K562 (cell line): ENCODE results near the gene SVIL. TPM values are rescaled to one million over a fixed set of nuclear protein-coding genes. Genes with fewer than 3 reads are reported as not detected.
"Not testable (repeated sequence)": the region's sequence is repeated elsewhere in the genome, so short reads cannot be mapped to it uniquely, and the experiment has no call there.

Experiments
- ATAC-seq: fragments of 200-7000 bp; cut with Tn5 transposase; 3 replicates; pipeline ENCODE4 v1.9.1; 2020; ENCODE audit warnings: moderate library complexity
- BruUV-seq: library from RNA; stranded (reverse); fragments of 400-500 nt; replicated peaks from 2 replicates; lab custom pipeline; 2021; lab: Mats Ljungman, UMichigan
- CTCF ChIA-PET: fragments of 300-600 bp; formaldehyde crosslinking; extraction: SDS; loops from one replicate; lab custom pipeline; 2021; ENCODE audit warnings: low intra/inter-chr PET ratio; lab: Yijun Ruan, JAX
- POLR2A ChIA-PET: fragments of 300-600, 350-650 bp; sonication (Branson Sonifier 250); formaldehyde crosslinking; extraction: SDS; loops from one replicate; lab custom pipeline; 2021; ENCODE audit warnings: antibody characterized with exemption, inconsistent platforms; lab: Yijun Ruan, JAX
- DNase-seq, 4 experiments: peaks; one replicate each; pipeline versions ENCODE4 v3.0.0 to v3.0.0-alpha.2; 2011 to 2018; ENCODE audit warnings: low spot score in 3 of 4, mixed read lengths in 3 of 4; ENCODE audit errors: extremely low read depth in 1 of 4
- FAIRE-seq: peaks from 2 replicates; lab custom pipeline; 2011; peaks lifted over from hg19 to GRCh38; lab: Jason Lieb, UNC
- H2AFZ ChIP-seq: 2 replicates; pipeline ENCODE4 v1.6.0; 2011; ENCODE audit warnings: low read depth, low read length, control low read depth, inconsistent platforms
- H3K27ac ChIP-seq: fragments of 200-600 bp; 3 replicates; pipeline ENCODE4 v1.8.0; 2011; ENCODE audit warnings: low read depth, mild to moderate bottlenecking, control low read depth, inconsistent platforms, low read length, moderate library complexity, mixed read lengths; ENCODE audit errors: extremely low read depth
- H3K27me3 ChIP-seq, 2 experiments: fragments of 300-600 bp in 1 of 2; 2 replicates in 1 of 2; 3 replicates in 1 of 2; pipeline versions ENCODE4 v1.6.0 to v1.8.0; 2011; ENCODE audit warnings: inconsistent platforms in 2 of 2, low read length in 2 of 2, mild to moderate bottlenecking in 1 of 2, mixed read lengths in 1 of 2, moderate library complexity in 1 of 2; ENCODE audit not compliant: control insufficient read depth in 2 of 2, insufficient read depth in 2 of 2
- H3K36me3 ChIP-seq: fragments of 300-600 bp; 3 replicates; pipeline ENCODE4 v1.8.0; 2011; ENCODE audit warnings: mild to moderate bottlenecking, low read length, inconsistent platforms; ENCODE audit not compliant: control insufficient read depth, insufficient read depth
- H3K4me1 ChIP-seq, 2 experiments: fragments of 200-600 bp in 1 of 2; replicated peaks in 1 of 2; 2 replicates in 1 of 2; 3 replicates in 1 of 2; pipeline versions ENCODE4 v1.5.1 to v1.8.0; 2011; ENCODE audit warnings: inconsistent platforms in 2 of 2, low read length in 2 of 2, mild to moderate bottlenecking in 1 of 2, mixed read lengths in 1 of 2, moderate library complexity in 1 of 2; ENCODE audit not compliant: control insufficient read depth in 2 of 2, insufficient read depth in 2 of 2
- H3K4me2 ChIP-seq: 2 replicates; pipeline ENCODE4 v1.6.1; 2011; ENCODE audit warnings: low read length, control low read depth, inconsistent platforms, mixed read lengths; ENCODE audit not compliant: insufficient read depth
- H3K4me3 ChIP-seq: fragments of 200-600 bp; sonication (generic), shearing (Covaris generic); 2 replicates; pipeline ENCODE4 v1.5.1; 2016; ENCODE audit warnings: control low read depth, inconsistent platforms
- H3K79me2 ChIP-seq: fragments of 200-600 bp; 3 replicates; pipeline ENCODE4 v1.8.0; 2011; ENCODE audit warnings: low read length, inconsistent platforms; ENCODE audit not compliant: control insufficient read depth, insufficient read depth
- H3K9ac ChIP-seq, 2 experiments: 2 replicates each; pipeline versions ENCODE4 v1.6.0 to v1.6.1; 2011; ENCODE audit warnings: low read depth in 2 of 2, low read length in 2 of 2, control low read depth in 1 of 2, inconsistent platforms in 1 of 2, mild to moderate bottlenecking in 1 of 2, mixed read lengths in 1 of 2; ENCODE audit not compliant: insufficient read depth in 1 of 2
- H3K9me1 ChIP-seq: one replicate; pipeline ENCODE4 v1.6.0; 2011; ENCODE audit warnings: inconsistent platforms, mild to moderate bottlenecking, low read length, moderate library complexity; ENCODE audit not compliant: control insufficient read depth, insufficient read depth
- H3K9me3 ChIP-seq: replicated peaks from 2 replicates; pipeline ENCODE4 v1.5.1; 2011; ENCODE audit warnings: low read depth, low read length, inconsistent platforms; ENCODE audit not compliant: control insufficient read depth, insufficient read depth
- H4K20me1 ChIP-seq: replicated peaks from 2 replicates; pipeline ENCODE4 v1.6.1; 2011; ENCODE audit warnings: low read length, inconsistent platforms, mixed read lengths; ENCODE audit not compliant: control insufficient read depth, insufficient read depth
- BRF1 ChIP-seq: IDR thresholded peaks from 3 replicates; pipeline ENCODE4 v1.6.1; 2011; ENCODE audit warnings: borderline replicate concordance, mild to moderate bottlenecking; ENCODE audit not compliant: insufficient read length; ENCODE audit errors: extremely low read depth
- ERF ChIP-seq: fragments of 450-650 bp; formaldehyde crosslinking; IDR thresholded peaks from 2 replicates; pipeline ENCODE4 v1.4.0; 2020; ENCODE audit warnings: mild to moderate bottlenecking, mixed read lengths
- KLF13 ChIP-seq: fragments of 450-650 bp; IDR thresholded peaks from 2 replicates; pipeline ENCODE4 v1.6.1; 2016; ENCODE audit warnings: missing genetic modification characterization, low read depth, mild to moderate bottlenecking, missing compliant biosample characterization, moderate library complexity, borderline replicate concordance
- MYBL2 ChIP-seq, 2 experiments: fragments of 450-650 bp in 1 of 2; sonication (generic) in 1 of 2; formaldehyde crosslinking in 1 of 2; IDR thresholded peaks; 2 replicates each; pipeline versions ENCODE4 v1.6.1 to v1.8.1; 2017 to 2022; ENCODE audit warnings: borderline replicate concordance in 1 of 2, inconsistent platforms in 1 of 2, low read depth in 1 of 2, mild to moderate bottlenecking in 1 of 2, missing genetic modification reagents in 1 of 2, moderate library complexity in 1 of 2
- NEUROD1 ChIP-seq: fragments of 150-350 bp; IDR thresholded peaks from 2 replicates; pipeline ENCODE4 v1.6.1; 2014; ENCODE audit warnings: borderline replicate concordance, low read length, low read depth; ENCODE audit not compliant: partially characterized antibody
- NFIX ChIP-seq: fragments of 250-450 bp; sonication (Bioruptor Pico); IDR thresholded peaks from 2 replicates; pipeline ENCODE4 v1.4.0; 2020; ENCODE audit warnings: low read depth, mild to moderate bottlenecking, moderate library complexity
- PHB ChIP-seq: fragments of 250-450 bp; sonication (Bioruptor Pico); IDR thresholded peaks from 2 replicates; pipeline ENCODE4 v1.5.0; 2021
- SPI1 ChIP-seq: IDR thresholded peaks from 2 replicates; pipeline ENCODE4 v1.6.1; 2011; ENCODE audit warnings: low read depth, low read length, control low read depth, borderline replicate concordance
- STAT5A ChIP-seq: IDR thresholded peaks from 2 replicates; pipeline ENCODE4 v1.6.1; 2012; ENCODE audit warnings: low read length, inconsistent platforms, borderline replicate concordance
- ZNF507 ChIP-seq: conservative IDR thresholded peaks from 2 replicates; pipeline ENCODE4 v1.6.1; 2017; ENCODE audit warnings: missing genetic modification characterization, missing compliant biosample characterization
- ZNF717 ChIP-seq: fragments of 250-450 bp; sonication (Bioruptor Pico); IDR thresholded peaks from 2 replicates; pipeline ENCODE4 v1.5.0; 2021
- WGBS: fragments of 100-300 bp; shearing (Covaris generic); methylation state at CpG from one replicate; pipeline ENCODE4 v1.1.6; 2016; ENCODE audit warnings: low coverage, mixed read lengths; ENCODE audit not compliant: insufficient coverage; ENCODE audit errors: missing lambda C conversion rate; 5-methylcytosine and 5-hydroxymethylcytosine counted together
- in situ Hi-C: fragments of 300-500 bp; cut with MboI; formaldehyde crosslinking; loops from 4 replicates; pipeline ENCODE4 v1.15.0; 2018; ENCODE audit warnings: inconsistent platforms, mixed read lengths
- intact Hi-C: fragments of 100-400 bp; cut with micrococcal nuclease; formaldehyde crosslinking; loops from 2 replicates; pipeline ENCODE4 v1.14.2; 2022
- polyA plus RNA-seq, 8 experiments: library from polyadenylated mRNA; depleted of rRNA in 4 of 8; stranded (reverse) in 5 of 8; unstranded in 3 of 8; fragments of >200 nt; fragmentation: Nextera tagmentation in 2 of 8; fragmentation: Illumina TruSeq in 1 of 8; extraction: Ambion mirVana in 2 of 8; extraction: Trizol in 1 of 8; gene quantifications; 2 replicates each; pipeline versions ENCODE4 v1.2.1 to v1.2.3, GENCODE V29; 2011 to 2014; ENCODE audit warnings: inconsistent platforms in 1 of 8, missing spikeins in 1 of 8
- total RNA-seq, 7 experiments: library from RNA; depleted of rRNA in 6 of 7; stranded (reverse); fragments of >200 nt in 6 of 7; fragmentation: Illumina TruSeq in 2 of 7; extraction: Trizol in 2 of 7; gene quantifications; 2 replicates each; pipeline versions ENCODE4 v1.2.1 to v1.2.3, GENCODE V29; 2011 to 2021; ENCODE audit warnings: low replicate concordance in 1 of 7
- TF ChIP-seq, protein P1 (sequence below): fragments of 450-650 bp; formaldehyde crosslinking; IDR thresholded peaks from 2 replicates; pipeline ENCODE4 v1.4.0; 2020; ENCODE audit warnings: mild to moderate bottlenecking, moderate library complexity

The SVIL gene
- total and polyA plus RNA-seq, 9 of the 15 experiments (the other 6 are each of a cell fraction or from before 2014, with no cell fraction given): under 0.01 to 0.18 (median 0.05) TPM; not detected in 3

DNA sequence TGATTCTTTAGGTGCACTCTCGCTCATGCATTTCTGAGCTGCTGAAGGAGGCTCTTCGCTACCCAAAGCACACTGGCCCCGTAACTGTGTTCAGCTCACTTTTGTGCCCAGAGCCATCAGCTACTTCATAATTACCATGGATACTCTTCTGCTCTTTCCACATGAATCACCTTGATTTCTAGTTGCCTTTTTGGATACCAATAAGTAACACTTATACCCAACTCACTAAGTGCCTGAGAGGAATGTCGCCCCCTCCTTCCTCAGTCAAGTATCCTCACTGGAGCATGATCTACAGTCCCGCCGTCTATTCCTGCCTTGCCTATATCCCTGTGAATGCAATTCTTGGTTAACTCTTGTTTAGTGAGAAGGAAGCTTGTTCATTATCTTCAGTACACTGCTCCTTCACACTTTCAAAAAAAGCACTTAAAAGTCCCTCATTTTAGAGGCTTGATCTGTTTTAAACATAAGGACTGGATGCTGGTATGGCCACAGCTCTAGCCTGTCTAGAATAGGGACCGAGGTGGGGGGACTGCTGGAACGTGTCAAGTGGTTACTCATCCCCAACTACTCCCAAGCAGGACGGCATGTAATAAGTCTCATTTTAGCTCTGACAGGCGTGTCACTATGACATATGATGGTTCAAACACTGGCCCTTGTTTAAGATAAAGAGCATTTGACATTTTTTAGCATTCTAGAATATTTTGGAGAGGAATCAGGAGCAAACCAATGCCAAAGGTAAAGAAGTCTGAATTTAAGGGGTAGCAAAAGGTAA lies 23.7 kb downstream of the SVIL start:
- Histone ChIP-seq H2AFZ (no peak overlapping the region), H3K79me2 (no peaks in the 10 kb centered on the region), H3K4me3 (no peak overlapping the region), H3K9me1 (no peaks in the 10 kb centered on the region), H3K27me3 (0 out of 5 replicates have a peak, but pooled peaks cover 0 to 7% of the 10 kb centered on the region in 2 experiments), H3K27ac (no peak overlapping the region), H3K9me3 (no peaks in the 10 kb centered on the region), H3K4me2 (no peak overlapping the region), H4K20me1 (no peaks in the 10 kb centered on the region), H3K9ac (no peak overlapping the region), H3K36me3 (no peaks in the 10 kb centered on the region), H3K4me1 (no peaks in the 10 kb centered on the region)
- under 1% methylated on average over 10 of the region's 10 CpGs for WGBS
- ATAC-seq: no peak
- DNase-seq: no peak
- in situ Hi-C loops: no loop called here
- intact Hi-C loops: no loop called here
- POLR2A ChIA-PET: no interaction called here
- CTCF ChIA-PET: no interaction called here
- no peak for FAIRE-seq
- TF ChIP-seq BRF1 (no peak), NFIX (CRISPR knock-in tag) (no peak), STAT5A (no peak), ERF (CRISPR knock-in tag) (no peak), MYBL2 (IDR thresholded peaks at IDR 0.05; ENCODE audit: low read depth) (no peak), MYBL2 (CRISPR knock-in tag; IDR thresholded peaks at IDR 0.05; ENCODE audit: borderline replicate concordance) (no peak), NEUROD1 (no peak), PHB (CRISPR knock-in tag) (no peak), ZNF717 (no peak), SPI1 (no peak), ZNF507 (tag) (no peak), KLF13 (tag) (no peak)
- TF ChIP-seq, protein P1, sequence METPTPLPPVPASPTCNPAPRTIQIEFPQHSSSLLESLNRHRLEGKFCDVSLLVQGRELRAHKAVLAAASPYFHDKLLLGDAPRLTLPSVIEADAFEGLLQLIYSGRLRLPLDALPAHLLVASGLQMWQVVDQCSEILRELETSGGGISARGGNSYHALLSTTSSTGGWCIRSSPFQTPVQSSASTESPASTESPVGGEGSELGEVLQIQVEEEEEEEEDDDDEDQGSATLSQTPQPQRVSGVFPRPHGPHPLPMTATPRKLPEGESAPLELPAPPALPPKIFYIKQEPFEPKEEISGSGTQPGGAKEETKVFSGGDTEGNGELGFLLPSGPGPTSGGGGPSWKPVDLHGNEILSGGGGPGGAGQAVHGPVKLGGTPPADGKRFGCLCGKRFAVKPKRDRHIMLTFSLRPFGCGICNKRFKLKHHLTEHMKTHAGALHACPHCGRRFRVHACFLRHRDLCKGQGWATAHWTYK: no peak
- no TSS peak for BruUV-seq

DNA sequence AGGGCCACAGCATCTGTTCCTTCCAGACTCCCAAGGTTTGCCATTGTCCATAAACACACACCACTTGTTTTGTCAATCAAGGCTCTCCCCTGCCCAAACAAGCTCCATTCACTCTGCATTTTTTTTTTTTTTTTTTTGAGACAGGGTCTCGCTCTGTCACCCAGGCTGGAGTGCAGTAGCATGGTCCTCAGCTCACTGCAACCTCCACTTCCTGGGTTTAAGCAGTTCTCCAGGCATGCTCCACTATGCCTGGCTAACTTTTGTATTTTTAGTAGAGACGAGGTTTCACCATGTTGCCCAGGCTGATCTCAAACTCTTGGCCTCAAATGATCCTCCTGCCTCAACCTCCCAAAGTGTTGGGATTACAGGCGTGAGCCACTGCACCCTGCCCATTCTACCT lies 24.4 kb downstream of the SVIL start:
- H3K9me1 ChIP-seq, FAIRE-seq, in situ Hi-C loops, POLR2A ChIA-PET, H3K4me3 ChIP-seq, H3K36me3 ChIP-seq, H2AFZ ChIP-seq, CTCF ChIA-PET, BruUV-seq, H3K9me3 ChIP-seq, intact Hi-C loops, H3K4me2 ChIP-seq, H3K27me3 ChIP-seq, H3K27ac ChIP-seq, DNase-seq, H3K4me1 ChIP-seq, H3K79me2 ChIP-seq, H4K20me1 ChIP-seq, H3K9ac ChIP-seq, ATAC-seq: not testable (repeated sequence)
- 0% methylated on average over 2 of the region's 3 CpGs for WGBS
